Stimulated activated CD4-positive, alpha-beta T cell treated with anti-CD3 and anti-CD28 coated beads, Interleukin-2, amount 100 ng/mL, for 48 hours (primary cell): ENCODE measurements around the gene ADAMTS2.

Experiments used
- DNase-seq, 2 donors: peaks; one replicate each; pipeline ENCODE4 v3.0.0-alpha.2; 2020

Gene ADAMTS2

GRCh38 chr5:179150011-179150410, 195.2 kb downstream of the ADAMTS2 start:
- DNase-seq: no peak

- DNase-seq: no peak
Observed at GRCh38 chr5:179149278-179149677, 196.0 kb downstream of the ADAMTS2 start.

- DNase-seq: no peak
Observed at GRCh38 chr5:179148703-179149170, 196.5 kb downstream of the ADAMTS2 start.

- no peak for DNase-seq
Observed at GRCh38 chr5:179147991-179148702, 197.1 kb downstream of the ADAMTS2 start.

GRCh38 chr5:179146277-179146676, 199.0 kb downstream of the ADAMTS2 start:
- DNase-seq: peak; percentile 19 to 47

- DNase-seq: no peak
Observed at GRCh38 chr5:179143446-179143845, 201.8 kb downstream of the ADAMTS2 start.

GRCh38 chr5:179142434-179143198, 202.6 kb downstream of the ADAMTS2 start:
- DNase-seq: peak in 1 of 2 donors; percentile 15

- DNase-seq: no peak
Observed at GRCh38 chr5:179141867-179142266, 203.4 kb downstream of the ADAMTS2 start.

- DNase-seq: no peak
Observed at GRCh38 chr5:179140293-179140692, 205.0 kb downstream of the ADAMTS2 start.

GRCh38 chr5:179139936-179140235, 205.4 kb downstream of the ADAMTS2 start:
- no peak for DNase-seq

GRCh38 chr5:179139111-179139935, 205.9 kb downstream of the ADAMTS2 start:
- no peak for DNase-seq

- no peak for DNase-seq
Observed at GRCh38 chr5:179138568-179138925, 206.7 kb downstream of the ADAMTS2 start.

- DNase-seq: no peak
Observed at GRCh38 chr5:179137643-179138567, 207.4 kb downstream of the ADAMTS2 start.

- no peak for DNase-seq
Observed at GRCh38 chr5:179137016-179137642, 208.1 kb downstream of the ADAMTS2 start.

- DNase-seq: no peak
Observed at GRCh38 chr5:179135441-179136215, 209.6 kb downstream of the ADAMTS2 start.

GRCh38 chr5:179135006-179135405, 210.3 kb downstream of the ADAMTS2 start:
- DNase-seq: no peak

- DNase-seq: no peak
Observed at GRCh38 chr5:179134511-179134910, 210.8 kb downstream of the ADAMTS2 start.

GRCh38 chr5:179132586-179133355, 212.5 kb downstream of the ADAMTS2 start:
- DNase-seq: no peak

GRCh38 chr5:179131886-179132585, 213.2 kb downstream of the ADAMTS2 start:
- DNase-seq: no peak
